Fibroblast of skin of scalp (primary cell): ENCODE data around the gene TTYH3.

ENCODE experiments used
- DNase-seq: peaks from one replicate; pipeline ENCODE4 v3.0.0-alpha.2; 2013

Gene TTYH3

GRCh38 chr7:2635148-2635668 is 3.4 kb downstream of the TTYH3 start:
- no peak for DNase-seq

- DNase-seq = no peak
These were observed 4.3 kb downstream of the TTYH3 start for GRCh38 chr7:2635810-2636701.

- DNase-seq = no peak
These were observed 5.3 kb downstream of the TTYH3 start for GRCh38 chr7:2637066-2637471.

- no peak for DNase-seq
These were observed 5.9 kb downstream of the TTYH3 start for GRCh38 chr7:2637505-2638223.

- DNase-seq = peak; percentile 90
These were observed 6.6 kb downstream of the TTYH3 start for GRCh38 chr7:2638224-2638991.

- no peak for DNase-seq
These were observed 7.4 kb downstream of the TTYH3 start for GRCh38 chr7:2639181-2639681.

- DNase-seq = no peak
These were observed 8.1 kb downstream of the TTYH3 start for GRCh38 chr7:2639695-2640481.

GRCh38 chr7:2640482-2640830 is 8.7 kb downstream of the TTYH3 start:
- DNase-seq = no peak

- no peak for DNase-seq
These were observed 9.1 kb downstream of the TTYH3 start for GRCh38 chr7:2640846-2641316.

GRCh38 chr7:2641406-2642393 is 9.9 kb downstream of the TTYH3 start:
- peak; percentile 92 for DNase-seq

- DNase-seq = no peak
These were observed 11.8 kb downstream of the TTYH3 start for GRCh38 chr7:2643386-2644219.

- DNase-seq = no peak
These were observed 12.4 kb downstream of the TTYH3 start for GRCh38 chr7:2644220-2644561.

GRCh38 chr7:2644562-2645273 is 12.9 kb downstream of the TTYH3 start:
- no peak for DNase-seq

- peak; percentile 47 for DNase-seq
These were observed 13.6 kb downstream of the TTYH3 start for GRCh38 chr7:2645274-2645868.

GRCh38 chr7:2646336-2646679 is 14.5 kb downstream of the TTYH3 start:
- DNase-seq = no peak

- DNase-seq = no peak
These were observed 15.1 kb downstream of the TTYH3 start for GRCh38 chr7:2646680-2647571.

GRCh38 chr7:2647594-2648172 is 15.9 kb downstream of the TTYH3 start:
- DNase-seq = no peak
